WERI-Rb-1 (cell line): ENCODE results near the gene HNRNPAB.

ENCODE experiments used
- DNase-seq: peaks from one replicate; pipeline ENCODE4 v3.0.0-alpha.2; 2020
- H3K27ac ChIP-seq: fragments of 250-450 bp; sonication (Bioruptor Pico); 2 replicates; pipeline ENCODE4 v1.5.1; 2020; ENCODE audit warnings: mild to moderate bottlenecking, moderate library complexity
- H3K27me3 ChIP-seq: fragments of 250-450 bp; sonication (Bioruptor Pico); 2 replicates; pipeline ENCODE4 v1.5.1; 2021; ENCODE audit warnings: mild to moderate bottlenecking, low read depth, moderate library complexity; ENCODE audit not compliant: insufficient read depth, severe bottlenecking
- H3K36me3 ChIP-seq: fragments of 250-450 bp; sonication (Bioruptor Pico); 2 replicates; pipeline ENCODE4 v1.5.1; 2020; ENCODE audit warnings: mild to moderate bottlenecking, moderate library complexity
- H3K4me3 ChIP-seq: 2 replicates; pipeline ENCODE4 v1.5.1; 2011; ENCODE audit warnings: low read depth, mild to moderate bottlenecking, control low read depth, low read length
- H3K9me3 ChIP-seq: fragments of 250-450 bp; sonication (Bioruptor Pico); 2 replicates; pipeline ENCODE4 v1.5.1; 2021; ENCODE audit warnings: mild to moderate bottlenecking, moderate library complexity; ENCODE audit not compliant: severe bottlenecking
- TF ChIP-seq, protein P1 (sequence below): IDR thresholded peaks from 2 replicates; pipeline ENCODE4 v1.5.1; 2011; ENCODE audit warnings: low read depth, mild to moderate bottlenecking, control low read depth, inconsistent platforms, low read length

HNRNPAB gene

DNA sequence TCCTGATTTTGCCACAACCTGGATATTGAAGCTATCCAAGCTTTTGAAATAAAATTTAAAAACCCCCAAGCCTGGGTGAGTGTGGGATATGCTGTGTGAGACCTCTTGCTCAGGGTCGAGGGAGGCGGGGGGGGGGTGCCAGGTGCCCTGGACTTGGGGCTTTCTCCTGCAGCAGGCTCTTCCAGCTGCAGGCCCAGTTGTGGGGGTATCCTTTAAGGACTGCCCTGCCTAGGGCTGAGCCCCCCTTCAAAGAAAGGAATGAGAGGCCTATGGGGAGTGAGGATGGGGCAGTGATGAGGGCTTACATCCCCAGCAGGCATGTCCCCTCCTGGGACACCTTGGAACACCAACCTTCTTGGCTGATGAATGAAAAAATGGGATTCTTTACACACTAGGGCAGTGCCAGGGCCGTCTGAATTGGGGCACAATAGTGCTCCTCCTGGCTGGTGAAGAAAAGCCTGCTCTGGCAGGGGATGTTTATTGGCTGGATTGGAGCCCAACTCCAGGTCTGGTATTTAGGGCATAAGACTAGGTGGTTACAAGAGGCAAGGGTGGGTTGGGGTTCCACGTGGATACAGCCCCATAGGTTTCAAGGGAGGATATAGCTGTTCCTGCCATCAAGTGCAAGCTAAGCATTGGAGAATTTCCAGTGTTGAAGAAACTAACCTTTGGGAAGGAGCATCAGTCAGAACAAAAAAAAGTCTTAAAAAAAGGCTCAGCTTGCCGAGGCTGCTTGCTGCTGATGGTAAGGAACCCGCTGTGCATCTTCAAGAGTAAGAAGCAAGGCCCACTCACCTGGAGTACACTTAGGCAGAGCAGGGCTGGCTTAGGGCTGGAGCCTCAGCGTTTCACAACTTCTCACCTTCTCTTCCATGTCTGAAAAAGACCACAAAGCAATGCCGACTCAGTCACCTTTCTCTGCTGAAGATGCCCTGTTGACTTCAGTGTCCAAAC is 7.0 kb downstream of the HNRNPAB start:
- Histone ChIP-seq H3K36me3 (peaks cover 93% of the 10 kb centered on the region), H3K4me3 (no peak overlapping the region), H3K27me3 (no peaks in the 10 kb centered on the region), H3K9me3 (no peaks in the 10 kb centered on the region), H3K27ac (no peak overlapping the region)
- DNase-seq = no peak
- TF ChIP-seq, protein P1, sequence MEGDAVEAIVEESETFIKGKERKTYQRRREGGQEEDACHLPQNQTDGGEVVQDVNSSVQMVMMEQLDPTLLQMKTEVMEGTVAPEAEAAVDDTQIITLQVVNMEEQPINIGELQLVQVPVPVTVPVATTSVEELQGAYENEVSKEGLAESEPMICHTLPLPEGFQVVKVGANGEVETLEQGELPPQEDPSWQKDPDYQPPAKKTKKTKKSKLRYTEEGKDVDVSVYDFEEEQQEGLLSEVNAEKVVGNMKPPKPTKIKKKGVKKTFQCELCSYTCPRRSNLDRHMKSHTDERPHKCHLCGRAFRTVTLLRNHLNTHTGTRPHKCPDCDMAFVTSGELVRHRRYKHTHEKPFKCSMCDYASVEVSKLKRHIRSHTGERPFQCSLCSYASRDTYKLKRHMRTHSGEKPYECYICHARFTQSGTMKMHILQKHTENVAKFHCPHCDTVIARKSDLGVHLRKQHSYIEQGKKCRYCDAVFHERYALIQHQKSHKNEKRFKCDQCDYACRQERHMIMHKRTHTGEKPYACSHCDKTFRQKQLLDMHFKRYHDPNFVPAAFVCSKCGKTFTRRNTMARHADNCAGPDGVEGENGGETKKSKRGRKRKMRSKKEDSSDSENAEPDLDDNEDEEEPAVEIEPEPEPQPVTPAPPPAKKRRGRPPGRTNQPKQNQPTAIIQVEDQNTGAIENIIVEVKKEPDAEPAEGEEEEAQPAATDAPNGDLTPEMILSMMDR = no peak

DNA sequence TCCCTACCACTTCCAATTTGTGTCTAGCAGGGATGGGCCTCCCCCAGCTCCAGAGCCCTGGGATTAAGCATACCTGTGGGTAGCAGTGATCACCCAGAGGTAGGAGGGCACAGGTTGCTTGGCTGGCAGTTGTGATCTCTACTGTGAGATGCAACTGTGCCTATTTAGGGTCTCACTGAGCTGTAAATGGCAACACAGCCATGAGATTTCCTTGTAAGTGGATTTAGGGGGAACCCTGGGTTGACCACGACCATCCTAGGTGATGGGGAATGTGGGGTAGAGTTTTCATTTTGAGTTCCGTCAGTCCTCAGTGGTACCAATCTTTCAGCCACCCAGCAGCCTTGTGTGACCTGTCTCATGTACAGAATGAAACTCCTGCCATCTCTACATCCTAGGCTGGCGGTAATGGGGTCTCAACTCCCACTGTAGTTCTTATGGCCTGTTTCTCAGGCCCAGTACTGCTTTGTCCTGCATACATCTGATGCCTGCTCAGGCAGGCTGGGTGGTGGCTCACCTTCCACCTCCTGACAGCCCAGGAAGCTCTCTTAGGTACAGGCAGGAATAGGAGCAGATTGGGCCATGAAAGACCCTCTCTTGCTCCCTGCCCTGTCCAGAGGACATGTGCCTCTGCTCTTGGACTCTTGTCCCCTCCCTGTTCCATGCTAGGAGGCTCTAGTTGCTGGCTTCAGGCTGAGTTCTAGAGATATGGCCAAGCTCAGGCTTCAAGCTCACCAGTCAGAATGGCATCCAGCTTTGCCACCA is 8.1 kb downstream of the HNRNPAB start:
- Histone ChIP-seq H3K36me3 (peaks cover 88% of the 10 kb centered on the region), H3K27ac (no peak overlapping the region), H3K27me3 (no peaks in the 10 kb centered on the region), H3K4me3 (no peak overlapping the region), H3K9me3 (no peaks in the 10 kb centered on the region)
- TF ChIP-seq, protein P1 = no peak
- no peak for DNase-seq

DNA sequence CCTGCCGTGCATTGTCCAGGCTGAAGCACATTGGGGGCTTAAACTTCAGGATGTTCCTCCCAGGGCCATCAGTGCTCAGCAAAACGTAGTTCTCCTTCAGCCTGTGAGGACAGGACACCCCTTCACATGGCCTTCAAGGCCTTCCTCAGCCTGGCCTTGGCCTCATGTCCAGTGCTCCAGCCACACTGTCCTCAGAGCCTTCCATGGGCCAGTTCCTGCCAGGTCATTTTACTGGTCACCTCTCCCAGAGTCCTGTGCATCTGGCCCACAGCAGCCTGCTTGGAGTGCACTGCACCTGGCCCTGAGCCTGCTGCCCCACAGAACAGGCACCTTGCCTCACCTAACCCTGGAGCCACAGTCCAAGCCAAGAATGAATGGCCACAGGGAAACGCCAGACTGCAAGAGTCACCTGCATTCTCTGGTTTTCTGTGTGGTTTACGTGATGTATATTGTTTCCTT is 8.7 kb downstream of the HNRNPAB start:
- Histone ChIP-seq H3K36me3 (peaks cover 82% of the 10 kb centered on the region), H3K27ac (no peak overlapping the region)

DNA sequence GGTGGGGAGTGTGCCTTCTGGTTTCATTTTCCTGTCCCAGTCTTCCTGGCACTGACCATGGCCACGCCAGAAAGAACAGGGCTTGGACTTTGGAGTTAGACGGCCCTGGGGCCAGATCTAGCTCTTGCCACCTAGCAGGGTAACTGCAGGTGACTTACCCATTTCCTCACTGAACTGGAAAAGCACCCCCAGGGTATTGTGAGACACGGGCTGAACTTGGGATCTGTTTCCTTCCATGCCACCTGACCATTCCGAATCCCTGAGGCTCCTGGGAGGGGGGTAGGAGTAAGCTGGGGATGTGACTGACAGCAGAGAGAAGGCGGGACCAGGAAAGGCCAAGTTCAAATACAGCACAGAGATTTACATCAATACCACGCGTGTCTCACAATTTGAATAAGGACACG is 9.4 kb downstream of the HNRNPAB start:
- Histone ChIP-seq H3K36me3 (peaks cover 74% of the 10 kb centered on the region), H3K27ac (no peak overlapping the region), H3K27me3 (no peaks in the 10 kb centered on the region), H3K4me3 (no peak overlapping the region), H3K9me3 (no peaks in the 10 kb centered on the region)
- DNase-seq = no peak
- TF ChIP-seq, protein P1 = no peak

More for the DNA sequence above, 8.7 kb downstream of the HNRNPAB start:
- no peaks in the 10 kb centered on the region for H3K27me3 ChIP-seq
- DNase-seq = no peak
- H3K9me3 ChIP-seq = no peaks in the 10 kb centered on the region
- no peak overlapping the region for H3K4me3 ChIP-seq
- TF ChIP-seq, protein P1 = no peak

DNA sequence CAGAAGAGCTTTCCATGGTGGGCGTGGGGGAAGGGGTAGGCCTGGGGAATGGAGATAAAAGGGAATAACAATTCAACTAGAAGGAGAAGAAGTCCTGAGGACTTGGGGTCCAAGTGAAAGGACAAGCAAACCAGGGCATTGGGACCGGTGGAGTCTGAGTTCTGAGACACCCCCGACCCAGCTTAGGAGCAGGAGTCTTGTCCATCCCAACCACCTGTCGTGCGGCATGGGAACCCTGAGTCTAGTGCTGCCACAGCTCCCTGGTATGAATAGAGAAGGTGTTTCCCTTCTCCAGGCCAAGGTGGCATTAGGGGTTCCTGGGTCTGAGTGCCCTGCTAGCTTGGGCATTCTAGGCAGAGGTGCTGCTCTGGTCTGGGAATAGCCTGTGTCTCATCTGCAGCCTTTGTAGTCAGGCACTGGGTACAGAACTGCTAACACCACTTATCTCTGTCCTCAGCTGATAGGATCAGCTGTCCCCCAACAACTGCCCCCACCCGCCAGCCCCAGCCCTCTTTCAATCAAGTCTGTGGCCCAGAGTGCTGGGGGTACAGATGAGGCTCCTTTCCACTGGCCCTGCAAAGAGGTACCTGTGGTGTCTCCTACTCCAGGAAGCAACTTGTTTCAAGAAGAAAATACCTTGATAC is 9.9 kb downstream of the HNRNPAB start:
- no peak overlapping the region for H3K27ac ChIP-seq
- TF ChIP-seq, protein P1 = no peak
- no peak for DNase-seq
- no peak overlapping the region for H3K4me3 ChIP-seq
- peaks cover 69% of the 10 kb centered on the region for H3K36me3 ChIP-seq
- no peaks in the 10 kb centered on the region for H3K27me3 ChIP-seq
- no peaks in the 10 kb centered on the region for H3K9me3 ChIP-seq
